Activated T-cell treated with anti-CD3 and anti-CD28 coated beads for 1 hour (primary cell): ENCODE data around the gene SMPD2.
A peak's percentile ranks its signal among the peaks of the same experiment; 100 is the strongest.

Source experiments
- DNase-seq: peaks from one replicate; pipeline ENCODE4 v3.0.0-alpha.2; 2020; ENCODE audit warnings: low read depth

The SMPD2 gene, protein sequence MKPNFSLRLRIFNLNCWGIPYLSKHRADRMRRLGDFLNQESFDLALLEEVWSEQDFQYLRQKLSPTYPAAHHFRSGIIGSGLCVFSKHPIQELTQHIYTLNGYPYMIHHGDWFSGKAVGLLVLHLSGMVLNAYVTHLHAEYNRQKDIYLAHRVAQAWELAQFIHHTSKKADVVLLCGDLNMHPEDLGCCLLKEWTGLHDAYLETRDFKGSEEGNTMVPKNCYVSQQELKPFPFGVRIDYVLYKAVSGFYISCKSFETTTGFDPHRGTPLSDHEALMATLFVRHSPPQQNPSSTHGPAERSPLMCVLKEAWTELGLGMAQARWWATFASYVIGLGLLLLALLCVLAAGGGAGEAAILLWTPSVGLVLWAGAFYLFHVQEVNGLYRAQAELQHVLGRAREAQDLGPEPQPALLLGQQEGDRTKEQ

DNA sequence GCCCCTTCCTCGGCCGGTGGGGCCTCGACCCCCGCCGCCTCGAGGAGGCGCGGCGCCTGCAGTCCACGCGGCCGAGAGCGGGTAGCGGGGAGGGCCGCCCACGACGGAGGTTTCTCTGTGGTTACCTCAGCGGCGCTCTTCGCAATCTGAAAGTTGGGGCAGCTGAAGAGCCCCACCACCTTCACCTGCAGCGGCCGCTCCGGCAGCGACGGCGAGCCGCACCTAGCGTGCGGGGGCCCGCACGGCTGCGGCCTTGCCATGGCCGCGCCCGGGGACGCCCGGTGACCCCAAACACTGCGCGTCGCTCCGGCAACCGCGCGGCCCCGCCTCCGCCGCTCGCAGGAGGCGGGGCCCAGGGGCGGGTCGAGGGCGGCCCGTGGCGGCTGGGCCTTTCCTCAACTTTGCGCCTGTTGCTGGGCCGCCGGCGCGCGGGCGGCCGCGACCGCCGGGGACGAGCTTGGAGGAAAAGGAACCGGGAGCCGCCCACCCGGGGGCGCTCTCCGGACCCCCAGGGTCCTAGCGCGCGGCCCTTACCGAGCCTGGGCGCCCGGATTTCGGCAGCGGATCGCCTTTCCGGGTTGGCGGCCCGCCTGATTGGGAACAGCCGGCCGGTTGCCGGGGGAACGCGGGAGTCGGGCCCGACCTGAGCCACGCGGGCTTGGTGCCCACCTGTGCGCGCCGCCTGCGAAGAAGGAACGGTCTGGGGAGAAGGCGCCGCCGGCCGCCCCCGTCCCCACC, at the start of gene SMPD2, which contains the start of gene PPIL6:
SMPD2 (plus strand) TSS at position 394 of the 738 bp plus-strand sequence. CDS start 398 bp downstream, outside the sequence.
PPIL6 (minus strand) TSS at position 298 of the 738 bp plus-strand sequence; CDS start at position 260, 38 bp downstream.
- DNase-seq, result peak; percentile 65

GRCh38 chr6:109393157-109393885, 47.2 kb upstream of the SMPD2 start:
- no peak for DNase-seq

- no peak for DNase-seq
These were observed 46.6 kb upstream of the SMPD2 start for GRCh38 chr6:109393886-109394281.

- no peak for DNase-seq
These were observed 44.3 kb upstream of the SMPD2 start for GRCh38 chr6:109396046-109396718.

DNA sequence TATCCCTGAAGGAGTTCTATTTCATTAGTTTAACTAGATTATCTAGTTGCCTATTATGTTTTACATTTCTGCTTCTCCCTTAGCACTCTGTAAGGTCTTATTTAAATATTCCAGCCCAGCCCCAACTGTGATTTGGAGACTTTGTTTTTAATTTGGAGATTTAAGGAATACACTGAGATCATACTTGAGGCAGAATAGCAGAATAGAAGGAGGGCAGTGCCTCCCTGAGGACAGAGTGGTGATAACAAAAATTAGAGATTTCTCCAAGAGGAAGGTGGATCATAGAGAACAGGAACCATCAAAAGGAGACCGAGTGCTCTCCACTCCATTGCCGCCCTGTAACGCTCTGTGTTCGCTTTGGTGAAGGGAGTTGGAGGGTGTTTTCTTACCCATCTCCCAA, 43.5 kb upstream of the SMPD2 start:
- no peak for DNase-seq

GRCh38 chr6:109406196-109406595, 34.3 kb upstream of the SMPD2 start:
- DNase-seq, result no peak

DNA sequence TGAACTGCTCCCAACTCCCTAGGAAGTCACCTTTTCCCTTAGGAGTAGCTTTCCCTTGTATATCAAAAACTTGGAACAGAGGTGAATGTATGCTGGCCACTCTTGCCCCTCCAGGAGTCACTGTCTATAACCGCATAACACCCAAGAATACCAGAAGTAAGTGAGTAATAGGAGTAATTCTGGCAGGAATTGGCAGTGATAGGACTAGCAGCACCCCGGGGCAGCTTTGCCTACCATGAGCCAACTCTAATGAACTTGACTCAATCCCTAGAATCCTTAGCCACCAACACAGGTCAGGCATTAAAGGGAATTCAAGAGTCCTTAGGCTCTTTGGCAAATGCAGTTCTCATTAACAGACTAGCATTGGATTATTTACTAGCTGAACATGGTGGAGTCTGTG, 29.5 kb upstream of the SMPD2 start:
- no peak for DNase-seq

DNA sequence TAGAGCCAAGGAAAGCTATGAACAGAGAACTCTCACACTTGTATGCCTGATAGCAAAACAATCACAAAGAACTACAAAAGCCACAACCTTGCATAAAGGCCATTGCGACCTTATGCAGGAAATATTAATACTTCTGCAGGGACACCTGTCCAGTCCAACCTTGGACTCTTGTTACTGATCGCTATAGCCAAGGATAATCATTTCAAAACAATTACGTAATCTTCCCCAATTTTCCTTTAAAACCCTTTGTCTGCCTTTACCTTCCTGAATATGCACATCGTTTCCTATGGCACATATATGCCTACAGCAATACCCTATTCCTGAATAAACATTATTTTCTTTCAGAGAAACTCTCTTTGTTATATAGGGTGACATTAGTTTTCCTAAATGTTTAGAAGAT, 22.9 kb upstream of the SMPD2 start:
- no peak for DNase-seq

DNA sequence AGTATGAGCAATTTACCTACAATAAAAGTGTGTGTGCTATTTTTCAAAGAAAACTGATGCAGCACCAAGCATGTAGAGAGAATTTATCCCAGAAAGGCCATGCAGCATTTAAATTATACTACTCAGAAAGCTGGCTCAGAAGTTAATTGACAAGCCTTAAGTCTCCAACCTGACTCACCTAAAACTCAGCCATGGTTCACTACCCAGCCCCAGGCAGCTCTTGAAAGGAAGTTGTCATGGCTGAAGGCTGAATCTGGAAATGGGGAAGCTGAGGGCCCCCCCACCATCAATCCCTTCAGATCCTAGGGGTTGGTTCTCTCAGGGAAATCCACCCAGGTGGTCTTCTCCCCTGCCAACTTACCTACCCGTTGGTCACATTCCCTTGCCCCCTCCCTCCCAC, 19.8 kb upstream of the SMPD2 start:
- DNase-seq, result no peak

DNA sequence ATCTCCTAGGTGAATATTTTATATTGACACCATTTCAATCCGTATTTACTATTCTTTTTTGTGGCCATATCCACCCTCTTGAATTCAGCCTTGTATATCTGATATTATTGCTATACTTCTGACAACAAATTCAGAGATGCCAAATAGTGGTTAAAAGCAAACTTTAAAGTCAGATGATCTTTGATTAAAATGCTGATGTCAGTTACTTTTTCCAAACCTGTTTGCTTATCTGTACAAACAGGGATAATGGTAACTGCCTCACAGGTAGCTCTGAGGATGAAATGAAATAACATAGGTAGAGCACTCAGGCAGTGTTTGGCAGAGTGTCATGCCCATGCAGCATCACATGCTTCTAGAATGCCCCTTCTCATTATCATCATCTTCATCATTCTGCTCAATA, 19.3 kb upstream of the SMPD2 start:
- DNase-seq, result no peak

- DNase-seq, result no peak
These were observed 15.6 kb upstream of the SMPD2 start for GRCh38 chr6:109424946-109425345.

DNA sequence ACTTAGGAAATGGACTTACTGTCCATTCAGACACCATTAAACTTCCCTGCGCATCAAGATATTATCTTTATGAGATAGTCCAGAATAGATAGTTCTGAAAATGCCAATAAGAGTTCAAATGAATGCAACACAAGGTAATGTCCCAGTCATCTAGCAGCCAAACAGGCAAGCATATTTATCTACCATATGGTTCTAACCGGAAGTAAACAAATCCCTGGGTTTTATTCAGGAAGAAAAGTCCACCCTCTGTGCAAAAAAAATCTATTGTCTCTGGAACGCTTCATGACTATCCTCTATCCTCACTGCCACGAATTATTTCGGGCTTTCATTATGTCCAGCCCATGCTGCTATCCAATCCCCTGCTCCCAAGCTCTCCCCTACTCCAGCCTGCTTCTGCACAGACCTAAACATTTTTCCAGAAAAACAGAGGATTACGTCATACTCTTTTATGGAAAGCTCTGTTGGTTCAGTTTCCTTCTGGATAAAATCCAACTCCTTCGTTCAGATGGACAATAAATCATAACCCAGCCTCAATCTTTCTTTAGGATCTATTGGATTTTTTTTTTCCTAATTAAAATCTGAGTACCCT, 11.5 kb upstream of the SMPD2 start:
- DNase-seq, result no peak

DNA sequence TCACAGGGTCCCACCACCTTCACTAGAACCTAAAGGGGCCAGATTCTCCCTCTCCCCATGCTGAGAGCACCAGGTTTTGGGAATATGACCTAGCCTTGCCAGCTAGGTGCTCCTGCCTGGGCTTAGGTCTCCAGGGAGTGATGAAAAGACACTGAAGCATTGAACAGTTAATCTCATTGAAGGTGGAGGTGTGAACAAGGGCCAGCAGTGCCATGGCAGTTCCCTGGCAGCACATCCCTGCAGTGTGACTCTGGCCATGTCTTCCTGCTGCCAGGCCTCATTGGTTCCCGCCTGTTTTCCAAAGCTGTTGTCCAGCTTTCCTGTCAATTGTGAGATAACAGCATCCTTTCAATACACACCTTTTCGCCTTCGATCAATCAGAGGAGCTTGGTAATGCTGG, 11.0 kb upstream of the SMPD2 start:
- DNase-seq, result no peak

DNA sequence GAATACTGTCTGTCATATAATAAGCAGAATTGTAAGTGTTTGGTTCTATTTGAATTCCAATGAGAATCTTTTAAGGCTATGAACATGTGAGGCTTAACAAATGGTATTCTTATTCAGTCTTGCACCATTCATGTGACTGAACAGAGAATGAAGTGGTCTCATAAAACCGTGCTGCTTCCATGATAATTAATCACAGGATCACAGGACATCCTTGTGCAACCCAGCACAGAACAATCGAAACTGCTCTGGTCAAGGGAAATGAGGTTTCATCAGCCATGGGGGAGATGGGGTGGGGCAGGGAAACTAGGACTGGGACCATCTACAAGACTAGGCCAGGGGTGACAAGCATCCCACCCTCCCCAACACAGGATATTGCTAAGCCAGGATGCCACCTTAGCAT, 6.1 kb upstream of the SMPD2 start:
- DNase-seq, result no peak

DNA sequence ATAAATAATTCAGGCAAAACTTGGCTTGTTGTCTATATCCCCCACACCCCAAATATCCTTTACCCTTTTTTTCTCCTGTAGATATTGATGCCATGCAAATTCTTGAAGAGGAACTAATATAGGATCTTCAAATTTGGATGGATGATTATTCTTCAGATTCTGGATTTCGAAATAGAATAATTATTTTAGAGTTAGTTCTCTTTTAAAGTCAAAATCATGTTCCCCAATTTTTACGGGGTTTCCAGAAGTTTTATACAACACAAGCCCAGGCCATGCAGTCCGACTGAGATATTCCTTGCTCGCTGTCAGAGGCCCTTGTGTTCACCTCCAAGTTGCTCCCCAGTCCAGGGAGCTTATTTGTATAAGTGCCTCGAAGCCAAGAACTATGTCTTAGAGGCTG, 4.5 kb upstream of the SMPD2 start:
- DNase-seq, result no peak

GRCh38 chr6:109441069-109441816, 719 bp downstream of the SMPD2 start:
- DNase-seq, result no peak

GRCh38 chr6:109442393-109442924, 1.9 kb downstream of the SMPD2 start:
- DNase-seq, result no peak

GRCh38 chr6:109443425-109443950, 3.0 kb downstream of the SMPD2 start:
- DNase-seq, result no peak

DNA sequence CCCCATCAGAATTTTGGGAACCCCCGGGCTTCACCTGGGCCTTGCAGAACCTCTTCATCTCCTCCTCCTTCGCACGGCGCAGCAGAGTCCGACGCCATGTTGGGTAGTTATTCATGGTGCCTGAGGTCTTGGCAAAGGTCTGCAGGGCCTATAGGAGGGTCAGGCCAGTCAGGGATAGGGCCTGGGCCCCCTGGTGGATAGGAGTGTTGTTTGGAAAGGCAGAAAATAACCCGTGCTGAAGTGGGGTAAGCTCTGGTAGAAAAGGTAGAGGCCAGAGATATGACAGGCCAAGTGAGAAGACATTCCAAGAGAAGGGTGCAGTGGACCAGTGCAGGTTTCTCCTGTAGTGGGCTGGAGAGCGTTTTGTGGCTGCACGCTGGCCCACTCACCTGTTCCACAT, 4.9 kb downstream of the SMPD2 start:
- no peak for DNase-seq

GRCh38 chr6:109446072-109446471, 5.5 kb downstream of the SMPD2 start:
- DNase-seq, result no peak
